ENCODE data around the gene SCYGR2.
"Not testable (repeated sequence)": the region's sequence is repeated elsewhere in the genome, so short reads cannot be mapped to it uniquely, and the experiment has no call there.

Gene SCYGR2, protein sequence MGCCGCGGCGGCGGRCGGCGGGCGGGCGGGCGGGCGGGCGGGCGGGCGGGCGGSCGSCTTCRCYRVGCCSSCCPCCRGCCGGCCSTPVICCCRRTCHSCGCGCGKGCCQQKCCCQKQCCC

GRCh38 chr2:227598835-227599503 is at the start of gene SCYGR2:
Gene SCYGR2, plus strand, starts transcription at chr2:227598893. Its CDS starts 0 bp downstream, at chr2:227598893.
- not testable (repeated sequence) for H3K36me3 Mint-ChIP-seq; ATAC-seq (replicated peaks); H3K9me3 Mint-ChIP-seq; H3K27ac Mint-ChIP-seq; H3K4me1 Mint-ChIP-seq; H3K4me3 Mint-ChIP-seq; DNase-seq
- peaks cover 20 to 36% of the 10 kb centered on the region in 2 donors for H3K27me3 Mint-ChIP-seq

DNA sequence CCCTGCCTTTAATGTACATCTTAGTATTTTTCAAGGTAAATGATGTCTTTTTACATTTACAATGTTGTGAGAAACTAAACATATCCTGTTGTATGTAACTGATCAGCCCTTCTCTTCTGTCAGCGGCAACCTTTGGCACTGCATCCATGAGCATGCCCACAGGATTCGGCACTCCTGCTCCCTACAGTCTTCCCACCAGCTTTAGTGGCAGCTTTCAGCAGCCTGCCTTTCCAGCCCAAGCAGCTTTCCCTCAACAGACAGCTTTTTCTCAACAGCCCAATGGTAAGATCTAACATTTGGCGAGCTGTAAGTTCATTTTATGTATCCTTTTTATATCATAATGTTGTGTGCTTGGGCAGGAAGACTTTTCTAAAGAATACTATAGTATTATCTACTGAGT is 46.9 kb upstream of the SCYGR2 start:
- Mint-ChIP-seq H3K4me1 (no peaks in the 10 kb centered on the region), H3K36me3 (peaks cover 23 to 34% of the 10 kb centered on the region in 2 donors), H3K27me3 (no peaks in the 10 kb centered on the region), H3K27ac (no peak overlapping the region), H3K4me3 (no peak overlapping the region), H3K9me3 (no peaks in the 10 kb centered on the region)
- no peak for DNase-seq
- ATAC-seq (replicated peaks): no peak

GRCh38 chr2:227562581-227562980 is 36.1 kb upstream of the SCYGR2 start:
- DNase-seq (no peak), ATAC-seq (replicated peaks) (no peak)
- Mint-ChIP-seq H3K27me3 (no peaks in the 10 kb centered on the region), H3K9me3 (no peaks in the 10 kb centered on the region), H3K36me3 (peaks cover 11 to 17% of the 10 kb centered on the region in 2 donors), H3K27ac (no peak overlapping the region), H3K4me1 (peaks cover 0 to 3% of the 10 kb centered on the region in 2 donors), H3K4me3 (no peak overlapping the region)

DNA sequence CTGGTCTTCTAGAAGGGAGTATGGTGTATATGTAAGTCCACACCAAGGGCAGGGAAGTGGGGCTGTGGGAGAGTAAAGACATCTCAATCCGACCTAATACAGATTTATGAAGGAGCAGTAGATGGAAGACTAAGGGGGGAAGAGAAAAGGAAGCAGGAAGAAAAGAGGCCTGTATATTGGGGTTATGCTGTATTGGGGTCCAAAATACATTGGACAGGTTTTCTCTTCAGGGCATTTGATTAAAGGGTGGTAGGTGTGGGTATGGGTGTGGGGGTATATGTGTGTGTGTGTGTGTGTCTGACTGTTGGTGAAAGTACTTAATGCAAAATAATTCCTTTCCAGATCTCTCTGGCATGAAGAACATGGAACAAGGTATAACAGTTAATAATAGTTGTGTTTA is 33.6 kb upstream of the SCYGR2 start:
- Mint-ChIP-seq H3K27me3 (no peaks in the 10 kb centered on the region), H3K27ac (peak overlapping the region; percentile 33), H3K9me3 (no peaks in the 10 kb centered on the region), H3K36me3 (peaks cover 11 to 15% of the 10 kb centered on the region in 2 donors), H3K4me1 (peaks cover 0 to 3% of the 10 kb centered on the region in 2 donors), H3K4me3 (no peak overlapping the region)
- no peak for ATAC-seq (replicated peaks)
- no peak for DNase-seq

GRCh38 chr2:227566012-227566411 is 32.7 kb upstream of the SCYGR2 start:
- H3K27me3 Mint-ChIP-seq: no peaks in the 10 kb centered on the region
- no peak overlapping the region for H3K4me3 Mint-ChIP-seq
- no peak overlapping the region for H3K27ac Mint-ChIP-seq
- H3K9me3 Mint-ChIP-seq: no peaks in the 10 kb centered on the region
- peaks cover 7 to 15% of the 10 kb centered on the region in 2 donors for H3K36me3 Mint-ChIP-seq
- H3K4me1 Mint-ChIP-seq: peaks cover 0 to 8% of the 10 kb centered on the region in 2 donors
- DNase-seq (no peak), ATAC-seq (replicated peaks) (no peak)

DNA sequence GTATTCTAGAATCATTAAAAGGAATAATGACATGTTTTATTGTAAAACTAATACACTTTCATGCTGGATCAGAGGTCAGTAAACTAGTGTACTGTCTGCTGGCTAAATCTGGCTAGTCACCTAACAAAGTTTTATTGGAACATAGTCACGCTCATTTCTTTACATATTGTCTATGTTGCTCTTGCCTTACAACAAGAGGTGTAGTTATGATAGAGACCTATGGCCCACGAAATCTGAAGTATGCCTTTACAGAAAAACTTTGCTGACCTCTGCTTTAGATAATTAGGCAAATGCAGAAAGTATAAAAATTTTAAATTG is 29.9 kb upstream of the SCYGR2 start:
- no peak overlapping the region for H3K4me3 Mint-ChIP-seq
- H3K9me3 Mint-ChIP-seq: no peaks in the 10 kb centered on the region
- H3K27ac Mint-ChIP-seq: no peak overlapping the region
- H3K4me1 Mint-ChIP-seq: peaks cover 0 to 8% of the 10 kb centered on the region in 2 donors
- ATAC-seq (replicated peaks) (no peak), DNase-seq (no peak)
- H3K36me3 Mint-ChIP-seq: peaks cover 7 to 14% of the 10 kb centered on the region in 2 donors
- H3K27me3 Mint-ChIP-seq: no peaks in the 10 kb centered on the region

DNA sequence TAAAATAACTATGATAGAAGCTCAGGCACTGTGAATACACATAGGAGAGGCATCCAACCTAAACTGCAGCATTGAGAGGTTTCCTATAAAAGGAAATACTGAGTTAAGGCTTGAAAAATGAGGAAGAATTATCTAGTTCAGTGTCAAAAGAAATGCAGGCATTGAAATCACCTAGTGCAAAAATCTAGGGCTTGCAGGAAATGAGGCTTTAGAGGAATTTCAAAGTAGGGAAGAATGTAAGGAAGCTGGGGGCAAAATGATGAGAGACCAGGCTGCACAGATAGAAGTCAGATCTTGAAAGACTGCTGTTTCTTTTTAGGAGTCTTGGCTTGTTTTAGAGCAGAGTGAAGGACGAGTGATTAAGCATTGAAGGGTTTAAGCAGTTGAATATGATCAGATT is 28.1 kb upstream of the SCYGR2 start:
- no peak for DNase-seq
- H3K9me3 Mint-ChIP-seq: no peaks in the 10 kb centered on the region
- H3K27ac Mint-ChIP-seq: no peak overlapping the region
- no peak for ATAC-seq (replicated peaks)
- H3K4me3 Mint-ChIP-seq: no peak overlapping the region
- H3K4me1 Mint-ChIP-seq: peaks cover 0 to 5% of the 10 kb centered on the region in 2 donors
- peaks cover 0 to 4% of the 10 kb centered on the region in 2 donors for H3K36me3 Mint-ChIP-seq
- H3K27me3 Mint-ChIP-seq: no peaks in the 10 kb centered on the region

GRCh38 chr2:227576110-227576509 is 22.6 kb upstream of the SCYGR2 start:
- Mint-ChIP-seq H3K9me3 (no peaks in the 10 kb centered on the region), H3K27me3 (peaks cover 16 to 22% of the 10 kb centered on the region in 2 donors), H3K27ac (no peak overlapping the region), H3K4me1 (no peaks in the 10 kb centered on the region), H3K4me3 (no peak overlapping the region), H3K36me3 (peaks cover under 1% of the 10 kb centered on the region in 2 donors)
- ATAC-seq (replicated peaks): no peak
- no peak for DNase-seq

DNA sequence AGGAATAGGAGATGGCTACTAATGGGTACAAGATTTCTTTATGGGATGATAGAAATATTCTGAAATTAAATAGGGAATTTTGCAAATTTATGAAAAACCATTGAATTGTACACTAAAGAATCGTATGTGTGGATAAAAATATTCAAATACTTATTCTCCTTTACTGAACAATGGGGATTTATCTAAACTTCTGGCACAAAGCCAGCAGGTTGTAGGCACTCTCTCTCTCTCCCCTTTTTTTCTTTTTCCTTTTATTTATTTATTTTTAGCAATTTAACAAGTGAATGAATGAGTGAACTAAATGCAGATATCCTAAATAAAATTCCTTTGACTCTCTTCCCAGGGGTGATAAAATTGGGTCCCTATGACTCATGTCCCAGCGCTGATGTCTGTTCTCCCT is 21.9 kb upstream of the SCYGR2 start:
- DNase-seq: no peak
- H3K36me3 Mint-ChIP-seq: peaks cover 3% of the 10 kb centered on the region in 2 donors
- no peak overlapping the region for H3K27ac Mint-ChIP-seq
- peaks cover 21 to 26% of the 10 kb centered on the region in 2 donors for H3K27me3 Mint-ChIP-seq
- no peak overlapping the region for H3K4me3 Mint-ChIP-seq
- H3K4me1 Mint-ChIP-seq: no peaks in the 10 kb centered on the region
- no peak for ATAC-seq (replicated peaks)
- H3K9me3 Mint-ChIP-seq: no peaks in the 10 kb centered on the region

GRCh38 chr2:227577555-227577954 is 21.1 kb upstream of the SCYGR2 start:
- Mint-ChIP-seq H3K9me3 (peaks cover 5 to 6% of the 10 kb centered on the region in 2 donors), H3K4me1 (no peaks in the 10 kb centered on the region), H3K27ac (no peak overlapping the region), H3K4me3 (no peak overlapping the region), H3K36me3 (peaks cover 5 to 8% of the 10 kb centered on the region in 2 donors), H3K27me3 (peaks cover 24 to 31% of the 10 kb centered on the region in 2 donors)
- DNase-seq (no peak), ATAC-seq (replicated peaks) (no peak)

- H3K36me3 Mint-ChIP-seq: peaks cover 9 to 12% of the 10 kb centered on the region in 2 donors
- ATAC-seq (replicated peaks): no peak
- no peaks in the 10 kb centered on the region for H3K4me1 Mint-ChIP-seq
- no peak overlapping the region for H3K27ac Mint-ChIP-seq
- no peak overlapping the region for H3K4me3 Mint-ChIP-seq
- H3K9me3 Mint-ChIP-seq: peaks cover 10 to 11% of the 10 kb centered on the region in 2 donors
- H3K27me3 Mint-ChIP-seq: peaks cover 30 to 35% of the 10 kb centered on the region in 2 donors
- no peak for DNase-seq
Observed at GRCh38 chr2:227578642-227579041, 20.1 kb upstream of the SCYGR2 start.

GRCh38 chr2:227579791-227580190 is 18.9 kb upstream of the SCYGR2 start:
- H3K9me3 Mint-ChIP-seq: peaks cover 10 to 11% of the 10 kb centered on the region in 2 donors
- H3K36me3 Mint-ChIP-seq: peaks cover 9 to 16% of the 10 kb centered on the region in 2 donors
- H3K4me1 Mint-ChIP-seq: no peaks in the 10 kb centered on the region
- peaks cover 35 to 39% of the 10 kb centered on the region in 2 donors for H3K27me3 Mint-ChIP-seq
- ATAC-seq (replicated peaks) (no peak), DNase-seq (no peak)
- no peak overlapping the region for H3K4me3 Mint-ChIP-seq
- H3K27ac Mint-ChIP-seq: no peak overlapping the region

DNA sequence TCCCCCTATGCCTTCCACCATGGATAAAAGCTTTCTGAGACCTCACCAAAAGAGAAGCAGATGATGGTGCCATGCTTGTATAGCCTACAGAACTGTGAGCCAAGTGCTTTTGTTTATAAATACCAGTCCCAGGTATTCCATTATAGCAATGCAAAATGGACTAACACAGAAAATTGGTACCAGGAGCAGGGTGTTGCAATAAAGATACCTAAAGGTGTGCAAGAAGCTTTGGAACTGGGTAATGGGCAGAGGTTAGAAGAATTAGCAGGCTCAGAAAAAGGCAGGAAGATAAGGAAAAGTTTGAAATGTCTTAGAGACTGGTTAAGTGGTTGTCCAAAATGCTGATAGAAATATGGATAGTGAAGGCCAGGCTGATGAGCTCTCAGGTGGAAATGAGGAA is 16.3 kb upstream of the SCYGR2 start:
- no peak for DNase-seq
- no peak overlapping the region for H3K27ac Mint-ChIP-seq
- H3K9me3 Mint-ChIP-seq: peaks cover 10 to 11% of the 10 kb centered on the region in 2 donors
- H3K36me3 Mint-ChIP-seq: peaks cover 9 to 16% of the 10 kb centered on the region in 2 donors
- H3K4me3 Mint-ChIP-seq: no peak overlapping the region
- H3K4me1 Mint-ChIP-seq: no peaks in the 10 kb centered on the region
- peaks cover 36 to 38% of the 10 kb centered on the region in 2 donors for H3K27me3 Mint-ChIP-seq
- ATAC-seq (replicated peaks): no peak

DNA sequence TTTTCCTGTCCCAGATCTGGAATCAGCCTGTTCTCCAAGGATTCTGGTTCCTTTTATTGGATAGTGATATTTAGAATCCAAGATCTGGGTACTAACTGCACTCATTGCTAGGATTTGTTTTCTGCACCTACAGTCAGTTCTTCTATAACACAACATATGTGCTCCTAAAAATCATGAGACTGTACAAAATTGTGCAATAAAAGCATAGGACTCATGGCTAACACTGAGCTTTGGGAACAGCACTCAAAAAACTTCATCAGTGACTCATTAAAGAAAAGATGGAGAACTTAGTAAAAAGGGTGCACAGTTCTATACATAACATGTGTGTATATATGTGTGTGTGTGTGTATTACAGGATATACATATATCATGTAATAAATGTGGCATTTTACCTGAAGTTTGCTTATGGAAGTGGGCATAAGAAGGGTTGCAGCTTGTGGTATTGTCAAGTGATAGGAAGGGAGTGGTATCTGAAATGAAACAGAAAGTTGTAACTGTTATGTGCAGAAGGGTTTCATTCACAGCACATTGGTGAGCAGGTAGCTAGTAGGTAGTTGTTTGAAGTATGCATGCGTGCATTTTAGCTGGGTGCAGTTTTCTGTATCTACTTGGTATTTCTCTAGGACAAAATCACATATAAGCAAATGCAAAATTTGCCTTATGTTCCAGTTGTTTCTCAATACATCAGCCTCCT is 5.9 kb upstream of the SCYGR2 start:
- Mint-ChIP-seq H3K36me3 (peaks cover 0 to 3% of the 10 kb centered on the region in 2 donors), H3K27ac (no peak overlapping the region), H3K27me3 (peaks cover 24 to 37% of the 10 kb centered on the region in 2 donors), H3K4me1 (no peaks in the 10 kb centered on the region), H3K9me3 (peaks cover 6 to 8% of the 10 kb centered on the region in 2 donors), H3K4me3 (no peak overlapping the region)
- ATAC-seq (replicated peaks): no peak
- no peak for DNase-seq

GRCh38 chr2:227595797-227596196 is 2.9 kb upstream of the SCYGR2 start:
- H3K9me3 Mint-ChIP-seq: peaks cover 0 to 4% of the 10 kb centered on the region in 2 donors
- no peaks in the 10 kb centered on the region for H3K4me1 Mint-ChIP-seq
- DNase-seq: no peak
- no peak overlapping the region for H3K27ac Mint-ChIP-seq
- H3K4me3 Mint-ChIP-seq: no peak overlapping the region
- no peak for ATAC-seq (replicated peaks)
- H3K36me3 Mint-ChIP-seq: peaks cover 0 to 3% of the 10 kb centered on the region in 2 donors
- peaks cover 24 to 44% of the 10 kb centered on the region in 2 donors for H3K27me3 Mint-ChIP-seq
